Testis (tissue), 3 donors: ENCODE results near the gene RASAL3. TPM values are rescaled to one million over a fixed set of nuclear protein-coding genes. Genes with fewer than 3 reads are reported as not detected.

ENCODE experiments used
- DNase-seq: peaks from one replicate; pipeline ENCODE4 v3.0.0-alpha.2; 2019
- H3K27ac ChIP-seq, 2 donors: fragments of 200-600 bp; sonication (generic); one replicate each; pipeline ENCODE4 v1.5.1; 2019
- H3K27me3 ChIP-seq: fragments of 200-600 bp; sonication (generic); one replicate; pipeline ENCODE4 v1.5.1; 2019
- H3K36me3 ChIP-seq: fragments of 200-600 bp; sonication (generic); one replicate; pipeline ENCODE4 v1.5.1; 2017; ENCODE audit warnings: low read depth; ENCODE audit errors: missing control alignments
- H3K4me1 ChIP-seq: fragments of 200-600 bp; sonication (generic); one replicate; pipeline ENCODE4 v1.5.1; 2019
- H3K4me3 ChIP-seq, 2 donors: fragments of 200-600 bp; sonication (generic); one replicate each; pipeline ENCODE4 v1.5.1; 2017 to 2019
- H3K9me3 ChIP-seq: fragments of 200-600 bp; sonication (generic); one replicate; pipeline ENCODE4 v1.5.1; 2017
- CTCF ChIP-seq, 3 experiments: fragments of 450-650 bp in 2 of 3; fragments of 200-600 bp in 1 of 3; sonication (generic) in 1 of 3; IDR thresholded peaks; one replicate each; pipeline ENCODE4 v1.5.1; 2016 to 2019; ENCODE audit warnings: antibody characterized with exemption in 3 of 3, mild to moderate bottlenecking in 2 of 3, moderate library complexity in 1 of 3
- POLR2A ChIP-seq: fragments of 450-650 bp; IDR thresholded peaks from one replicate; pipeline ENCODE4 v1.6.1; 2017; ENCODE audit warnings: antibody characterized with exemption, mild to moderate bottlenecking, moderate library complexity
- WGBS, 2 donors: methylation state at CpG; one replicate each; pipeline ENCODE4 v1.1.5; 2018; 5-methylcytosine and 5-hydroxymethylcytosine counted together
- intact Hi-C: fragments of 100-400 bp; cut with DNase I; formaldehyde crosslinking; loops from one replicate; pipeline ENCODE4 v1.15.1; 2023; ENCODE audit warnings: low total_unique reads
- polyA plus RNA-seq: library from polyadenylated mRNA; stranded (reverse); fragments of 350-450 nt; fragmentation: Illumina TruSeq; extraction: RNeasy Lipid Tissue Mini Kit (QIAGEN cat#74804); gene quantifications from one replicate; pipeline ENCODE4 v1.2.3, GENCODE V29; 2014; ENCODE audit warnings: low read depth, low replicate concordance; ENCODE audit not compliant: insufficient read depth
- total RNA-seq, 2 donors: library from RNA; depleted of rRNA; stranded (reverse); fragments of >200 nt; gene quantifications; one replicate each; pipeline ENCODE4 v1.2.3, GENCODE V29; 2016

The RASAL3 gene
- total and polyA plus RNA-seq, 3 donors from 2014 or later = 1.4 to 2.7 (median 2.0) TPM

GRCh38 chr19:15507068-15508034 is 43.0 kb upstream of the RASAL3 start:
- intact Hi-C loops = no loop called here
- no peak overlapping the region for H3K27ac ChIP-seq
- no peaks in the 10 kb centered on the region for H3K9me3 ChIP-seq
- H3K36me3 ChIP-seq = no peaks in the 10 kb centered on the region
- peaks cover 4% of the 10 kb centered on the region for H3K4me1 ChIP-seq
- DNase-seq = no peak
- WGBS, 2 donors = 40 to 42% methylated on average over 14 of the region's 14 CpGs
- TF ChIP-seq CTCF (IDR thresholded peaks at IDR 0.05) = no peak
- no peak overlapping the region for H3K4me3 ChIP-seq
- H3K27me3 ChIP-seq = no peaks in the 10 kb centered on the region

GRCh38 chr19:15506074-15506571 is 41.8 kb upstream of the RASAL3 start:
- peaks cover 4% of the 10 kb centered on the region for H3K4me1 ChIP-seq
- H3K9me3 ChIP-seq = no peaks in the 10 kb centered on the region
- H3K4me3 ChIP-seq = no peak overlapping the region
- H3K27me3 ChIP-seq = no peaks in the 10 kb centered on the region
- H3K27ac ChIP-seq = no peak overlapping the region
- no peaks in the 10 kb centered on the region for H3K36me3 ChIP-seq
- TF ChIP-seq POLR2A (no peak), CTCF (IDR thresholded peaks at IDR 0.05) (no peak)
- 70 to 91% methylated on average over 5 of the region's 5 CpGs for whole genome bisulfite sequencing, 2 donors
- intact Hi-C loops = no loop called here
- DNase-seq = no peak

- H3K4me1 ChIP-seq = no peaks in the 10 kb centered on the region
- no peak for TF ChIP-seq POLR2A
- no peak for TF ChIP-seq CTCF (IDR thresholded peaks at IDR 0.05)
- H3K9me3 ChIP-seq = no peaks in the 10 kb centered on the region
- H3K27me3 ChIP-seq = no peaks in the 10 kb centered on the region
- H3K36me3 ChIP-seq = no peaks in the 10 kb centered on the region
- no peak for DNase-seq
- no peak overlapping the region for H3K4me3 ChIP-seq
- no peak overlapping the region for H3K27ac ChIP-seq
- intact Hi-C loops = no loop called here
- 44 to 77% methylated on average over 1 of the region's 1 CpG for WGBS, 2 donors
Measured at GRCh38 chr19:15502264-15502663, 37.9 kb upstream of the RASAL3 start.

- no peak for DNase-seq
- H3K9me3 ChIP-seq = no peaks in the 10 kb centered on the region
- H3K27ac ChIP-seq = no peak overlapping the region
- H3K27me3 ChIP-seq = no peaks in the 10 kb centered on the region
- H3K4me3 ChIP-seq = no peak overlapping the region
- WGBS, 2 donors = 43 to 56% methylated on average over 1 of the region's 1 CpG
- H3K36me3 ChIP-seq = no peaks in the 10 kb centered on the region
- no peaks in the 10 kb centered on the region for H3K4me1 ChIP-seq
- TF ChIP-seq POLR2A (no peak), CTCF (IDR thresholded peaks at IDR 0.05) (no peak)
- intact Hi-C loops = no loop called here
Measured at GRCh38 chr19:15501596-15501995, 37.3 kb upstream of the RASAL3 start.
